GM12891 (cell line): ENCODE measurements around the gene SOBP.

Experiments used
- POLR2A ChIP-seq: IDR thresholded peaks from 2 replicates; pipeline ENCODE4 v1.6.1; 2011; ENCODE audit warnings: low read depth, low read length, control low read depth
- POLR2AphosphoS5 ChIP-seq: IDR thresholded peaks from 2 replicates; pipeline ENCODE4 v1.6.1; 2011; ENCODE audit warnings: low read depth, low read length, control low read depth

DNA sequence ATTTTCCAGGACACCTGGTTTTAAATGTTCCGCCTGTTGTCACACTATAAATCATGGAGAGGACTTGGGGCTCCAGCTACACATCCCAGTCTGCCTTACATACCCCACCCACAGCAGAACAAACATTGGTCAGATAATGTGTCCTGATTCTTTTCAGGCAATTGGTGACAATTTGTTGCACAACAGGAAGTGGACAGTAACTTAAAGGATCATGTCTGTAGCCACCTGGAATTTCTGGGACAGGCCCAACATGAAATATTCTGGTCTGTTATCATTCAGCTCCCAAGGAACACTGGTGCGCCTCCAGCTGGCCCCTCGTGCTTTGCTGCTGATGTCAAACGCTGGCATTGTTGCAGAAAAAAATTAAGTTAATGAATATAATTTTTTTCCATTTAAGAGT lies 117.2 kb downstream of the SOBP start:
- TF ChIP-seq POLR2AphosphoS5 (no peak), POLR2A (no peak)
